Right atrium auricular region (tissue), 2 donors: ENCODE measurements around the gene DLGAP3. TPM values are rescaled to one million over a fixed set of nuclear protein-coding genes. Genes with fewer than 3 reads are reported as not detected.

Experiments used
- DNase-seq: peaks from one replicate; pipeline ENCODE4 v3.0.0-alpha.2; 2019; ENCODE audit warnings: low spot score
- H3K27ac ChIP-seq, 2 donors: fragments of 200-600 bp; sonication (generic); 1 replicate in 1 of 2; 2 replicates in 1 of 2; pipeline ENCODE4 v1.5.1; 2016 to 2019
- H3K27me3 ChIP-seq, 2 donors: fragments of 200-600 bp; sonication (generic); one replicate each; pipeline versions ENCODE4 v1.5.1 to v1.6.0; 2017 to 2019
- H3K36me3 ChIP-seq: fragments of 200-600 bp; sonication (generic); one replicate; pipeline ENCODE4 v1.5.1; 2016
- H3K4me1 ChIP-seq, 2 donors: fragments of 200-600 bp; sonication (generic); one replicate each; pipeline versions ENCODE4 v1.5.1 to v1.6.0; 2017 to 2019
- H3K4me3 ChIP-seq, 2 donors: fragments of 200-600 bp; sonication (generic); 1 replicate in 1 of 2; 2 replicates in 1 of 2; pipeline ENCODE4 v1.5.1; 2017 to 2019; ENCODE audit warnings: mild to moderate bottlenecking in 1 of 2, moderate library complexity in 1 of 2
- H3K9me3 ChIP-seq, 2 donors: fragments of 200-600 bp; sonication (generic); one replicate each; pipeline ENCODE4 v1.5.1; 2019
- total RNA-seq, 2 donors: library from RNA; depleted of rRNA; stranded (reverse); fragments of >200 nt; gene quantifications; one replicate each; pipeline ENCODE4 v1.1.0, GENCODE V29; 2016
- TF ChIP-seq, protein P1 (sequence below), 2 donors: fragments of 200-600 bp; sonication (generic); IDR thresholded peaks; one replicate each; pipeline ENCODE4 v1.5.1; 2019; ENCODE audit warnings: antibody characterized with exemption in 2 of 2

Gene DLGAP3
- total RNA-seq, 2 donors from 2014 or later: 0.43 TPM; not detected in 1

DNA sequence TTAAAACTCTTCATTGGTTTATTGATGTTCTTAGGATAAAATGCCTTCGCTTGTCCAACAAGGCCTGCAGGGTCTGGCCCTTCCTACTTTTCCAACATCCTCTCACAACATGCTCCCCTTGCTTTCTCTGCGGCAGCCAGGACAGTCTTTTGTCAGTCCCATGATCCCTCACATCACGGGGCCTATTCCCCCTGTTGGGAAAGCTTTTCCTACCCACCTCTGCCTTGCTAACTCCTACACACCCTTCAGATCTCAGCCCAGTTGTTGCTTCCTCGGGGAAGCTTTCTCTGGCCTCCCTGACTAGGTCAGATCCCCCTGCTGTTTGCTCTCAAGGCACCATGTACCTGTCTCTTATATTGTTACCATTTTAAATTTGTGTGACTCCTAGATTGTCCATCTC, 19.0 kb downstream of the DLGAP3 start:
- no peaks in the 10 kb centered on the region for H3K9me3 ChIP-seq
- TF ChIP-seq, protein P1, sequence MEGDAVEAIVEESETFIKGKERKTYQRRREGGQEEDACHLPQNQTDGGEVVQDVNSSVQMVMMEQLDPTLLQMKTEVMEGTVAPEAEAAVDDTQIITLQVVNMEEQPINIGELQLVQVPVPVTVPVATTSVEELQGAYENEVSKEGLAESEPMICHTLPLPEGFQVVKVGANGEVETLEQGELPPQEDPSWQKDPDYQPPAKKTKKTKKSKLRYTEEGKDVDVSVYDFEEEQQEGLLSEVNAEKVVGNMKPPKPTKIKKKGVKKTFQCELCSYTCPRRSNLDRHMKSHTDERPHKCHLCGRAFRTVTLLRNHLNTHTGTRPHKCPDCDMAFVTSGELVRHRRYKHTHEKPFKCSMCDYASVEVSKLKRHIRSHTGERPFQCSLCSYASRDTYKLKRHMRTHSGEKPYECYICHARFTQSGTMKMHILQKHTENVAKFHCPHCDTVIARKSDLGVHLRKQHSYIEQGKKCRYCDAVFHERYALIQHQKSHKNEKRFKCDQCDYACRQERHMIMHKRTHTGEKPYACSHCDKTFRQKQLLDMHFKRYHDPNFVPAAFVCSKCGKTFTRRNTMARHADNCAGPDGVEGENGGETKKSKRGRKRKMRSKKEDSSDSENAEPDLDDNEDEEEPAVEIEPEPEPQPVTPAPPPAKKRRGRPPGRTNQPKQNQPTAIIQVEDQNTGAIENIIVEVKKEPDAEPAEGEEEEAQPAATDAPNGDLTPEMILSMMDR (IDR thresholded peaks at IDR 0.05): no peak

DNA sequence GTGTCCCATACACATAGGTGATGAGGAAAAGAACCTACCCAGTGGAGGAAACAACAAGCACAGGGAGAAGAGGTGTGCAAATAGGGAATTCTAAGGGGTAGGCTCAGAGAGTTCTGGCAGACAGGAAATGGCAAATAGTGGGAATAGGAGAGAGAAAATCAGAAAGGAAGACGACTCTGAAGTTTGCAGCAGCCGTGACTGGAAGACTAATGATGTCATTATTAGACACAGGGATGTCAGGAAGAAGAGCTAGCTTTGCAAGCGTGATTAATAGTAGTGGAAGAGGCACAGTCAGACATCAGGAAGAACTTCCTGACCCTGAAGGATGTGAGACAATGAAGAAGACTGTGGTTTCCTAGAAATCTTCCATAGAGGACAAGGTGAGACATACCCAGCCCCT, 21.1 kb downstream of the DLGAP3 start:
- H3K4me1 ChIP-seq: no peaks in the 10 kb centered on the region
- no peaks in the 10 kb centered on the region for H3K27me3 ChIP-seq
- no peaks in the 10 kb centered on the region for H3K9me3 ChIP-seq
- H3K36me3 ChIP-seq: no peaks in the 10 kb centered on the region
- H3K27ac ChIP-seq: no peak overlapping the region
- DNase-seq: no peak
- no peak overlapping the region for H3K4me3 ChIP-seq
- TF ChIP-seq, protein P1 (IDR thresholded peaks at IDR 0.05): no peak

More for the DNA sequence above, 19.0 kb downstream of the DLGAP3 start:
- Histone ChIP-seq H3K27me3 (no peaks in the 10 kb centered on the region), H3K4me3 (no peak overlapping the region), H3K36me3 (no peaks in the 10 kb centered on the region), H3K4me1 (no peaks in the 10 kb centered on the region), H3K27ac (no peak overlapping the region)
- DNase-seq: no peak

DNA sequence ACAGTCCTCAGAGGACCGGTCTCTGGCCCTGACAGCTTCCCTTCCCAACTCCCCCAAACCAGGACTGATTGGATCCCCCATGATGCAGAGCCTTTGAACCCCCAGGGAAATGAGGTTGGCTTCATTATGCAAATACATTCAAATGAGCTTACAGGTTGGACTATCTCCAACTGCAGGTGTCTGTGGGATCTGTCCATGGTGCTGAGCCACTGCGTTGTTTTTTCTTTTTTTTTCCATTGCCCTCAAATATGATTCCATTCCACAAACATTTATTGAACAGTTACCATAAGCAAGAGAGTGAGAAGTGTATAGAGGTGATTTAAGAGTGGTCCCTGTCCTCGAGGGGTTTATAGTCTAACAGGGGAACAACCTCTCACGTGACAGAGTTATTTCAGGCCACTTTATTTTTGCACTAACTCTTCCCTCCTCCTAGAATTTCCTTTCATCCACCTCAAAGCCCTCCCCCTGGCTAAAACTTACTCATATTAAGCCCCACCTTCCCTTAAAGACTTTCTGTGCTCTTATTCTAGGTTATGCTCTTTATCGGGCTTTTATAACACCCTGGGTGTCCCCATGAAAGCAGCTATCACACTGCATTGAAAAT, 21.9 kb downstream of the DLGAP3 start:
- no peak overlapping the region for H3K27ac ChIP-seq
- H3K4me3 ChIP-seq: no peak overlapping the region
- no peaks in the 10 kb centered on the region for H3K9me3 ChIP-seq
- DNase-seq: no peak
- H3K4me1 ChIP-seq: no peaks in the 10 kb centered on the region
- TF ChIP-seq, protein P1 (IDR thresholded peaks at IDR 0.05): no peak
- H3K36me3 ChIP-seq: no peaks in the 10 kb centered on the region
- H3K27me3 ChIP-seq: no peaks in the 10 kb centered on the region

DNA sequence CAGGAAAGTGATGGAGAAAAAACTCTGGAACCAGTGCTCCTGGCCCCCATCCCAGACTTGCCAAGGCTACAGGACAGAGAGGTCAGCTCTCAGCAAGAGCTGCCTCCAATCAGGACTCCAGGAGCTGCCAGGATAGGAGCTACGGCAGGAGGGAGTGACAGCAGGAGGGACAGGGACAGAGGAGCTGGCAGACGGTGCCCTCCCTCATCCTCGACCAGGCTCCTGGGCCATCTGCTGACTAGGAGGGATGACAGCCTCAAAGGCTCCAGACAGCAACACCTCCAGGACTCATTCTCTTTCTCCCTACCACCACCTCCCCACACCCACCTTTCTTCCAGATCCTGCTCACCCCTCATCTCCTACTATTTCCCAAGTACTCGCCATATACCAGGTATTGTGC, 22.7 kb downstream of the DLGAP3 start:
- DNase-seq: no peak
- TF ChIP-seq, protein P1 (IDR thresholded peaks at IDR 0.05): no peak
- Histone ChIP-seq H3K4me1 (no peaks in the 10 kb centered on the region), H3K9me3 (no peaks in the 10 kb centered on the region), H3K4me3 (no peak overlapping the region), H3K27me3 (no peaks in the 10 kb centered on the region), H3K36me3 (no peaks in the 10 kb centered on the region), H3K27ac (no peak overlapping the region)

DNA sequence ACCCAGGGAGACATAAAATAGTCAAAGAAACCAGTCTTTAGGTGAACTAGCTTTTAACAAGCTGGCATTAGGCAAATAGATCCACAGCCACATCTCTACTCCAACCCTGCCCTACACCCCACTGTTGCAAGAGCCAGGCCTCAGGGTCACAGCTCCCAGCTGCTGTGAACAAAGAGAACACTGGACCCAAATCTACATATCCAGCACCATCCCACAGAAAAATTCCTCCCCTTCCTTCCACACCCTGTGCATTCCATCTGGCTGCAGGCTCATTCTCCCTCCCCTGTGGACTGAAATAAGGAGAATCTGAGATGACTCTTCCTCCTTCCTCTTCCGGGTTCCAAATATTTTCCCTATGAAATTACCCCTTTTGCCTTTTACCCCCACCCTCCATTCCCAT, 23.2 kb downstream of the DLGAP3 start:
- DNase-seq: no peak
- H3K9me3 ChIP-seq: no peaks in the 10 kb centered on the region
- no peaks in the 10 kb centered on the region for H3K4me1 ChIP-seq
- H3K27ac ChIP-seq: no peak overlapping the region
- H3K27me3 ChIP-seq: no peaks in the 10 kb centered on the region
- TF ChIP-seq, protein P1 (IDR thresholded peaks at IDR 0.05): no peak
- H3K4me3 ChIP-seq: no peak overlapping the region
- no peaks in the 10 kb centered on the region for H3K36me3 ChIP-seq

DNA sequence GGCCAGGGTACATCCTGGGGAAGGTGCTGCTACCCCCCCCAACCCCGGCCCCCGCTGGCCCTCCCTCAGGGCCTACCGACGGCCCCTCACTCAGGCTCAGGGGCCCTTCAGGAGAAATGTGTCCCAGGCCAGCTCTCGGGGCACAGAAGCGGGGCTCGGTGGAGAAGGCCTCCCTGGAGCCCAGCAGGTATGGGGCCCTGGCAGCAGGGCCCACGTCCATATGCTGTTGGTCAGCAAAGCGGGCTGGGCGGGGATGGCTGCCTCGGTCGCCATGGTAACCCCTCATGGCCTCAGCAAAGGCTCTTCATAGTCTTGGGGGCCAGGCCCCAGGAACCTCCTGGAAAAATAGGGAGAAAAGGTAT, 24.4 kb downstream of the DLGAP3 start:
- Histone ChIP-seq H3K9me3 (no peaks in the 10 kb centered on the region), H3K36me3 (no peaks in the 10 kb centered on the region), H3K4me1 (no peaks in the 10 kb centered on the region), H3K27me3 (no peaks in the 10 kb centered on the region), H3K27ac (no peak overlapping the region), H3K4me3 (no peak overlapping the region)
- no peak for DNase-seq
- TF ChIP-seq, protein P1 (IDR thresholded peaks at IDR 0.05): no peak
